ENCODE results near the gene MRPS26.

DNA sequence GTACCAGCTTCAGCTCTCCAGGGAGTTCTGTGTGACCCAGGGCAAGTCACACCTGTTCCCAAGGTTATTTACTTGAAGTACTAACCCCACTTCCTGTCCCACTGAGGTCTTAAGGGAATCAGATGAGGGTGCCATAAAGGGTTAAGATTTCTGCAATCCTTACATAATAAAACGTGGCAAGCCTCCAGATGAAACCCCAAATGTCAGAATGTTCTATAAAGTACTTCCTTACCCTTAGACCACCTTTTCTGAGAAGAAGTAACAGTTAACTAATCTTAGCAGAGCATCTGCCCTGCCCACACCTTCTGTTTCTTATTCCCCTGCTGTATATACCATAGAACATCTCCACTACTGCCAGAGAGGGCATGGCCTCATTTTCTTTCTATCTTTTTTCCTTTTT, 44.7 kb downstream of the MRPS26 start:
- TF ChIP-seq, protein P1, sequence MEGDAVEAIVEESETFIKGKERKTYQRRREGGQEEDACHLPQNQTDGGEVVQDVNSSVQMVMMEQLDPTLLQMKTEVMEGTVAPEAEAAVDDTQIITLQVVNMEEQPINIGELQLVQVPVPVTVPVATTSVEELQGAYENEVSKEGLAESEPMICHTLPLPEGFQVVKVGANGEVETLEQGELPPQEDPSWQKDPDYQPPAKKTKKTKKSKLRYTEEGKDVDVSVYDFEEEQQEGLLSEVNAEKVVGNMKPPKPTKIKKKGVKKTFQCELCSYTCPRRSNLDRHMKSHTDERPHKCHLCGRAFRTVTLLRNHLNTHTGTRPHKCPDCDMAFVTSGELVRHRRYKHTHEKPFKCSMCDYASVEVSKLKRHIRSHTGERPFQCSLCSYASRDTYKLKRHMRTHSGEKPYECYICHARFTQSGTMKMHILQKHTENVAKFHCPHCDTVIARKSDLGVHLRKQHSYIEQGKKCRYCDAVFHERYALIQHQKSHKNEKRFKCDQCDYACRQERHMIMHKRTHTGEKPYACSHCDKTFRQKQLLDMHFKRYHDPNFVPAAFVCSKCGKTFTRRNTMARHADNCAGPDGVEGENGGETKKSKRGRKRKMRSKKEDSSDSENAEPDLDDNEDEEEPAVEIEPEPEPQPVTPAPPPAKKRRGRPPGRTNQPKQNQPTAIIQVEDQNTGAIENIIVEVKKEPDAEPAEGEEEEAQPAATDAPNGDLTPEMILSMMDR (IDR thresholded peaks at IDR 0.05) = no peak
- TF ChIP-seq POLR2A (IDR thresholded peaks at IDR 0.05) = no peak

All from heart left ventricle (tissue), 13 donors.